ENCODE measurements around the gene ARHGAP15.

- TF ChIP-seq CTCF (IDR thresholded peaks at IDR 0.05; ENCODE audit: low read length) (no peak), EZH2 (IDR thresholded peaks at IDR 0.05; ENCODE audit: borderline replicate concordance, low read length) (no peak)
These were observed 30.2 kb downstream of the ARHGAP15 start for GRCh38 chr2:143159486-143159840.
